Measurements from ENCODE around the gene INPP5D.

DNA sequence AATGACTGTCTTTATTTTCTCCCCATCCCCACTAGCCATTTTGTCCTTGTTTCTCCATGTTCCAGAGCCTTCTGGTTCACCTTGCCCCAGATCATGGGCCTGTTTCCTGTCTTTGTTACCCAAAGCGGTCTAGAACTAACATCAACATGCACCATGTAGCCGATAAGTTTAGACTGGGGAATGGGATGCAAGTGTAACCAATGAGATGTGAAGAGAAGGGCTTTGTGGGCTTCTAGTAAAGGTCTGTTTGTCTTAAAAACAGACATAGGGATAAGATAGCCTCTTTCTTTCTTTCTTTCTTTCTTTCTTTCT, 25.7 kb downstream of the INPP5D start:
- TF ChIP-seq POLR2A (IDR thresholded peaks at IDR 0.05; ENCODE audit: control extremely low read depth in 1 of 2, low read depth in 2 of 2, low read length in 2 of 2) (no peak), CEBPB (IDR thresholded peaks at IDR 0.05; ENCODE audit: low read depth, low read length) (no peak), SUZ12 (IDR thresholded peaks at IDR 0.05; ENCODE audit: low read length) (no peak), ZNF274 (IDR thresholded peaks at IDR 0.05; ENCODE audit: borderline replicate concordance, extremely low read depth, low read length) (no peak), SP1 (IDR thresholded peaks at IDR 0.05; ENCODE audit: low read depth, low read length) (no peak), RAD21 (IDR thresholded peaks at IDR 0.05 in 1 of 2, conservative IDR thresholded peaks at IDR 0.05 in 1 of 2; ENCODE audit: low read depth in 2 of 2, low read length in 2 of 2) (no peak)
- TF ChIP-seq, protein P1, sequence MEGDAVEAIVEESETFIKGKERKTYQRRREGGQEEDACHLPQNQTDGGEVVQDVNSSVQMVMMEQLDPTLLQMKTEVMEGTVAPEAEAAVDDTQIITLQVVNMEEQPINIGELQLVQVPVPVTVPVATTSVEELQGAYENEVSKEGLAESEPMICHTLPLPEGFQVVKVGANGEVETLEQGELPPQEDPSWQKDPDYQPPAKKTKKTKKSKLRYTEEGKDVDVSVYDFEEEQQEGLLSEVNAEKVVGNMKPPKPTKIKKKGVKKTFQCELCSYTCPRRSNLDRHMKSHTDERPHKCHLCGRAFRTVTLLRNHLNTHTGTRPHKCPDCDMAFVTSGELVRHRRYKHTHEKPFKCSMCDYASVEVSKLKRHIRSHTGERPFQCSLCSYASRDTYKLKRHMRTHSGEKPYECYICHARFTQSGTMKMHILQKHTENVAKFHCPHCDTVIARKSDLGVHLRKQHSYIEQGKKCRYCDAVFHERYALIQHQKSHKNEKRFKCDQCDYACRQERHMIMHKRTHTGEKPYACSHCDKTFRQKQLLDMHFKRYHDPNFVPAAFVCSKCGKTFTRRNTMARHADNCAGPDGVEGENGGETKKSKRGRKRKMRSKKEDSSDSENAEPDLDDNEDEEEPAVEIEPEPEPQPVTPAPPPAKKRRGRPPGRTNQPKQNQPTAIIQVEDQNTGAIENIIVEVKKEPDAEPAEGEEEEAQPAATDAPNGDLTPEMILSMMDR (IDR thresholded peaks at IDR 0.05; ENCODE audit: control extremely low read depth in 1 of 3, insufficient read depth in 1 of 3, low read depth in 1 of 3, low read length in 3 of 3), result no peak

Measured in H1 (cell line).